GM23248 (cell line): ENCODE measurements around the gene CSDE1.

ENCODE experiments used
- EZH2 ChIP-seq: fragments of 200-600 bp; sonication (generic); IDR thresholded peaks from 2 replicates; pipeline ENCODE4 v1.6.1; 2018; ENCODE audit warnings: antibody characterized with exemption, mild to moderate bottlenecking; ENCODE audit not compliant: insufficient read depth, poor library complexity, severe bottlenecking
- EZH2phosphoT487 ChIP-seq: fragments of 200-600 bp; sonication (generic); IDR thresholded peaks from 2 replicates; pipeline ENCODE4 v1.6.1; 2018; ENCODE audit warnings: antibody characterized with exemption, moderate library complexity, mild to moderate bottlenecking, low read depth; ENCODE audit not compliant: insufficient read depth

GRCh38 chr1:114690148-114690547 lies 67.6 kb downstream of the CSDE1 start:
- no peak for TF ChIP-seq EZH2
- TF ChIP-seq EZH2phosphoT487, result no peak
